Lower leg skin (tissue), 4 donors: ENCODE data around the gene CFAP119. TPM values are rescaled to one million over a fixed set of nuclear protein-coding genes. Genes with fewer than 3 reads are reported as not detected.

Source experiments
- DNase-seq, 2 donors: peaks; one replicate each; pipeline ENCODE4 v3.0.0-alpha.2; 2019; ENCODE audit warnings: low spot score in 2 of 2
- H3K4me3 ChIP-seq: fragments of 200-600 bp; sonication (generic); 2 replicates; pipeline ENCODE4 v1.5.1; 2017; ENCODE audit warnings: mild to moderate bottlenecking, low read depth; ENCODE audit not compliant: poor library complexity, severe bottlenecking
- POLR2A ChIP-seq, 2 donors: fragments of 450-650 bp; IDR thresholded peaks; one replicate each; pipeline ENCODE4 v1.6.1; 2016 to 2017; ENCODE audit warnings: antibody characterized with exemption in 2 of 2, mild to moderate bottlenecking in 1 of 2, moderate library complexity in 1 of 2
- WGBS, 2 donors: methylation state at CpG; one replicate each; pipeline ENCODE4 v1.1.5; 2018; 5-methylcytosine and 5-hydroxymethylcytosine counted together
- intact Hi-C: fragments of 100-400 bp; cut with DNase I; formaldehyde crosslinking; loops from one replicate; pipeline ENCODE4 v1.15.0; 2023; ENCODE audit warnings: low total_unique reads
- total RNA-seq, 4 donors: library from RNA; depleted of rRNA; stranded (reverse); fragments of >200 nt; gene quantifications; one replicate each; pipeline ENCODE4 v1.1.0, GENCODE V29; 2016
- TF ChIP-seq, protein P1 (sequence below), 3 donors: fragments of 450-650 bp; IDR thresholded peaks; one replicate each; pipeline ENCODE4 v1.5.1; 2016; ENCODE audit warnings: antibody characterized with exemption in 3 of 3, mild to moderate bottlenecking in 3 of 3, moderate library complexity in 2 of 3

Gene CFAP119
- total RNA-seq, 4 donors from 2014 or later: 1.2 to 4.1 (median 2.6) TPM

DNA sequence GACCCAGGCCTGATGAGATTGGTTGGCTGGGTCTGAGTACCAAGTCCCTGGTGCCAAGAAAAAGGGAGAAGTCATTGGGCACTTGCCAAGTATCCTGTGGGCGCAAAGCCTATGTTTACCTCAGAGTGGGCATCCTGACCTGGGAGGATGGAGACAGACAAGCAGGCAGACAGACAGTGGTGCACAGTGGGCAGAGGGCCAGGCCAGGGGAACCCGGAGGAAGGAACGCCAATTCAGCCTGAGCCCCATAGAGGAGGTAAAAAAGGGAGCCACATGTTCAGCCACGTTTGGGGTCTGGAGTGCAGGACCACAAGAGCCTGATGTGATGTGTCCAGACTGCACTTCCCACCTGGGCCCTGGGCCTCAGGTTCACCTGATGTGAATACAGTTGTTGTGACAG, 8.3 kb downstream of the CFAP119 start:
- TF ChIP-seq POLR2A (IDR thresholded peaks at IDR 0.05): no peak
- TF ChIP-seq, protein P1, sequence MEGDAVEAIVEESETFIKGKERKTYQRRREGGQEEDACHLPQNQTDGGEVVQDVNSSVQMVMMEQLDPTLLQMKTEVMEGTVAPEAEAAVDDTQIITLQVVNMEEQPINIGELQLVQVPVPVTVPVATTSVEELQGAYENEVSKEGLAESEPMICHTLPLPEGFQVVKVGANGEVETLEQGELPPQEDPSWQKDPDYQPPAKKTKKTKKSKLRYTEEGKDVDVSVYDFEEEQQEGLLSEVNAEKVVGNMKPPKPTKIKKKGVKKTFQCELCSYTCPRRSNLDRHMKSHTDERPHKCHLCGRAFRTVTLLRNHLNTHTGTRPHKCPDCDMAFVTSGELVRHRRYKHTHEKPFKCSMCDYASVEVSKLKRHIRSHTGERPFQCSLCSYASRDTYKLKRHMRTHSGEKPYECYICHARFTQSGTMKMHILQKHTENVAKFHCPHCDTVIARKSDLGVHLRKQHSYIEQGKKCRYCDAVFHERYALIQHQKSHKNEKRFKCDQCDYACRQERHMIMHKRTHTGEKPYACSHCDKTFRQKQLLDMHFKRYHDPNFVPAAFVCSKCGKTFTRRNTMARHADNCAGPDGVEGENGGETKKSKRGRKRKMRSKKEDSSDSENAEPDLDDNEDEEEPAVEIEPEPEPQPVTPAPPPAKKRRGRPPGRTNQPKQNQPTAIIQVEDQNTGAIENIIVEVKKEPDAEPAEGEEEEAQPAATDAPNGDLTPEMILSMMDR (IDR thresholded peaks at IDR 0.05): no peak
- WGBS, 2 donors: 69 to 80% methylated on average over 4 of the region's 4 CpGs
- no peak for DNase-seq
- intact Hi-C loops: no loop called here
- no peak overlapping the region for H3K4me3 ChIP-seq

DNA sequence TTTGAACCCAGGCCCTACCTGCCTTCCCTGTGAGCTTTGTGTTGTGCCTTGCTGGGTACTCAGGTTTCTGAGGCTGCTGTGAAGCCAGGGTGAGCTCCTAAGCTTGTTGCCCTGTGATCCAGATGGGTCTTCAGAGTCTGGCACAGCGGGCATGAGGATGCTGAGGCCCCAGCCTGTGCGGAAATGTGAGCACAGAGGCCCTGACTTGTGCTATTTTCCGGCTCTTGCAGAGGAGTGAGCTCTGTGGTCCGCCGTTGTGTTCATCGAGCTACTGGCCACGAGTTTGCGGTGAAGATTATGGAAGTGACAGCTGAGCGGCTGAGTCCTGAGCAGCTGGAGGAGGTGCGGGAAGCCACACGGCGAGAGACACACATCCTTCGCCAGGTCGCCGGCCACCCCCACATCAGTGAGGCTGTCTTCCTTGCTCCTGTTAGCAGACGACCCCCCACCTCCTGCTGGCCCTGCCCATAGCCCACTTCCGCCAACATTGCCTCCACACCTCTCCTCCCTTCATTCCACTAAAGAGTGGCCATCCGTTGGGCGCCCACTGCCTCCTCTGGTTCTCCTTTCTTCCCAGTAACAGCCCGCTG, 10.9 kb downstream of the CFAP119 start:
- TF ChIP-seq POLR2A (IDR thresholded peaks at IDR 0.05): no peak
- TF ChIP-seq, protein P1 (IDR thresholded peaks at IDR 0.05): no peak

DNA sequence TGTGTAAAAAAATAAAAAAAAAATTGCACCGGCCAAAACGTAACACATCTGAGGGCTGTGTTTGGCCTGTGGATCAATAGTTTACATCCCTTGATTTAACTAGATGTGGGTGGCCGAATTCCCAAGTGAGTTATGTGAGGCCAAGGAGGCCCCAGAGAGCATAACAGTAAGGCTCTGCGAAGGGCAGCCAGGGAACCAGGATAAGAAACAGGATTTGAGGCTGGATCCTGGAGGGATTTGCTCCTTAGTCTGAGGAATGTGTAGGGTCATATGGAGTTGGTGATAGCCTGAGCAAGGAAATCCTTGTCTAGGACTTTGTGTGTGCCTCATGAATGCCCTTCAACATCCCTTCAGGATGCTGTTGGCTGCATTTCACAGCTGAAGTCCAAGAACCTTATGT, 11.7 kb downstream of the CFAP119 start:
- 90 to 91% methylated on average over 4 of the region's 4 CpGs for WGBS, 2 donors
- intact Hi-C loops: no loop called here
- H3K4me3 ChIP-seq: no peak overlapping the region
- no peak for DNase-seq
- TF ChIP-seq, protein P1 (IDR thresholded peaks at IDR 0.05): no peak
- TF ChIP-seq POLR2A (IDR thresholded peaks at IDR 0.05): no peak

More for the DNA sequence above, 10.9 kb downstream of the CFAP119 start:
- DNase-seq: peak in 1 of 2 donors; percentile 84
- 95% methylated on average over 20 of the region's 20 CpGs for WGBS, 2 donors
- intact Hi-C loops: no loop called here
- no peak overlapping the region for H3K4me3 ChIP-seq

DNA sequence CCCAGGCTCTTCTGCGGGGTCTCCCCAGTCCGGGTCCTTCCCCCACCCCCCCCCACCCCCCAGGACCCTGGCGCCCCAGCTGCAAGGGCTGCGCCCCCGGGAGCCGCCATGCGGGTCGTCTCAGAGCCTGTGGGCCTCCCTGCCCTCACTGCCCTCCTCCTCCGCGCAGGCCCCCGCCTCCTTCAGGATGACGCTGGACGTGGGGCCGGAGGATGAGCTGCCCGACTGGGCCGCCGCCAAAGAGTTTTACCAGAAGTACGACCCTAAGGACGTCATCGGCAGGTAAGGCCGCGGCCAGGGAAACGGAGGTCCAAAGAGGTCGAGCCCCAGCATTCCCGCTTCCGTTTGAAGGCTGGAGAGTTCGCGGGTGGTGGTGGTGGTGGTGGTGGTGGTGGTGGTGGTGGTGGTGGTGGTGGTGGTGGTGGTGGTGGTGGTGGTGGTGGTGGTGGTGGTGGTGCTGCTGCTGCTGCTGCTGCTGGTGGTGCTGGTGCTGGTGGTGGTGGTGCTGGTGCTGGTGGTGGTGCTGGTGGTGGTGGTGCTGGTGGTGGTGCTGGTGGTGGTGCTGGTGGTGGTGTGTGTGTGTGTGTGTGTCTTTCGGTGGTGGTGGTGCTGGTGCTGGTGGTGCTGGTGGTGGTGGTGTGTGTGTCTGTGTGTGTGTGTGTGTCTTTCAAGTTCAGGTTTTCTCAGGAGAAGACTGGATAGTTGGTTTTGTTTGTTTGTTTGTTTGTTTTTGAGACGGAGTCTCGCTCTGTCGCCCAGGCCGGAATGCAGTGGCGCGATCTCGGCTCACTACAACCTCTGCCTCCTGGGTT, 13.0 kb downstream of the CFAP119 start:
- no peak for DNase-seq
- intact Hi-C loops: no loop called here
- peak overlapping the region; percentile 57 for H3K4me3 ChIP-seq
- TF ChIP-seq, protein P1 (IDR thresholded peaks at IDR 0.05): no peak
- no peak for TF ChIP-seq POLR2A (IDR thresholded peaks at IDR 0.05)
- WGBS, 2 donors: 21 to 29% methylated on average over 21 to 30 of the region's 36 CpGs

DNA sequence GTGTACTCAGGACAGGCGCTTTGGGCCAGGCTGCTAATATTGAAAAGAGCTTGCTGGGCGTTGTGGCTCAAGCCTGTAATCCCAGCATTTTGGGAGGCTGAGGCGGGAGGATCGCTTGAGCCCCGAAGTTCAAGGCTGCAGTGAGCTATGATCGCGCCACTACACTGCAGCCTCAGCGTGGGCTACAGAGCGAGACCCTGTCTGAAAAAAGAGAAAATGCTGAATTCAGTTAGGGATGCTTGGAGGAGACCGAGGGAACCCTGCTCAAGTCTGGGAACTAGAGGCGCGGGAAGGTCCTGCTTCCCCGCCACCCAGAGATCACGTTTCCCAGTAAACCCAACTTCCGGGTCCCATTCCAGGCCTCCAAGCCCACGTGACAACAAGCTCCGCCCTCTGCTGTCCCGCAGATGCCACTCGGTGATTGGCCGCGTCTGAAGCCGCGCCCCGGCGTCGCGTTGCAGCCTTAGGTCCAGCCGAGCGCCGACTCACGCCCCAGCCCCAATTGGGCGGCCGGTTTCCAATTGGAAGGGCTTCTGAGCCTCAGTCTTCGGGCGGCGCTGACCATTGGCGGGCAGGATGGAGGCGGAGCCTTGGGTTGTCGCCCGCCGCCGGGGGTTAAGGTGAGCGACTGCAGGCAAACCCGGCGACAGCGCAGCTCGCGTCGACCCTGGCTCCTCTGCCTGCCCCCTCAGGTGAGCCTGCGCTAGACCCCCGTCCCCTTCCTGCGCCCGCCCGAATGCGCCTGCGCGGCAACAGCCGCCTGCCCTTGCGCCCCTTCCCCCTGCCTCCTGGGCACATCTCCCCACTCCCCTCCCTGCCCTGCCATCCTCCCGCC, 13.8 kb downstream of the CFAP119 start, which contains the start of gene PHKG2:
TSS of gene PHKG2 (plus strand) at position 627 of the 835 bp plus-strand sequence. CDS start 396 bp downstream, outside the sequence.
- no peak for TF ChIP-seq POLR2A (IDR thresholded peaks at IDR 0.05)
- TF ChIP-seq, protein P1 (IDR thresholded peaks at IDR 0.05): no peak

More for the DNA sequence above, 13.8 kb downstream of the CFAP119 start, which contains the start of gene PHKG2:
- peak; percentile 99 to 100 for DNase-seq
- intact Hi-C loops: no loop called here
- 3 to 7% methylated on average over 32 to 47 of the region's 60 CpGs for WGBS, 2 donors
- peak within 1 kb of the TSS; percentile 57 for H3K4me3 ChIP-seq
